M059J (cell line): ENCODE results near the gene PRDM4. TPM values are rescaled to one million over a fixed set of nuclear protein-coding genes. Genes with fewer than 3 reads are reported as not detected.

Source experiments
- DNase-seq: peaks from one replicate; pipeline ENCODE4 v3.0.0-alpha.2; 2012; ENCODE audit warnings: low read depth
- total RNA-seq: library from RNA; depleted of rRNA; stranded (reverse); fragments of >200 nt; shearing (Covaris generic); gene quantifications from 2 replicates; pipeline ENCODE4 v1.2.3, GENCODE V29; 2014; rRNA removed

Gene PRDM4, protein sequence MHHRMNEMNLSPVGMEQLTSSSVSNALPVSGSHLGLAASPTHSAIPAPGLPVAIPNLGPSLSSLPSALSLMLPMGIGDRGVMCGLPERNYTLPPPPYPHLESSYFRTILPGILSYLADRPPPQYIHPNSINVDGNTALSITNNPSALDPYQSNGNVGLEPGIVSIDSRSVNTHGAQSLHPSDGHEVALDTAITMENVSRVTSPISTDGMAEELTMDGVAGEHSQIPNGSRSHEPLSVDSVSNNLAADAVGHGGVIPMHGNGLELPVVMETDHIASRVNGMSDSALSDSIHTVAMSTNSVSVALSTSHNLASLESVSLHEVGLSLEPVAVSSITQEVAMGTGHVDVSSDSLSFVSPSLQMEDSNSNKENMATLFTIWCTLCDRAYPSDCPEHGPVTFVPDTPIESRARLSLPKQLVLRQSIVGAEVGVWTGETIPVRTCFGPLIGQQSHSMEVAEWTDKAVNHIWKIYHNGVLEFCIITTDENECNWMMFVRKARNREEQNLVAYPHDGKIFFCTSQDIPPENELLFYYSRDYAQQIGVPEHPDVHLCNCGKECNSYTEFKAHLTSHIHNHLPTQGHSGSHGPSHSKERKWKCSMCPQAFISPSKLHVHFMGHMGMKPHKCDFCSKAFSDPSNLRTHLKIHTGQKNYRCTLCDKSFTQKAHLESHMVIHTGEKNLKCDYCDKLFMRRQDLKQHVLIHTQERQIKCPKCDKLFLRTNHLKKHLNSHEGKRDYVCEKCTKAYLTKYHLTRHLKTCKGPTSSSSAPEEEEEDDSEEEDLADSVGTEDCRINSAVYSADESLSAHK
- 22.0 and 26.7 TPM in 2 replicates for total RNA-seq

DNA sequence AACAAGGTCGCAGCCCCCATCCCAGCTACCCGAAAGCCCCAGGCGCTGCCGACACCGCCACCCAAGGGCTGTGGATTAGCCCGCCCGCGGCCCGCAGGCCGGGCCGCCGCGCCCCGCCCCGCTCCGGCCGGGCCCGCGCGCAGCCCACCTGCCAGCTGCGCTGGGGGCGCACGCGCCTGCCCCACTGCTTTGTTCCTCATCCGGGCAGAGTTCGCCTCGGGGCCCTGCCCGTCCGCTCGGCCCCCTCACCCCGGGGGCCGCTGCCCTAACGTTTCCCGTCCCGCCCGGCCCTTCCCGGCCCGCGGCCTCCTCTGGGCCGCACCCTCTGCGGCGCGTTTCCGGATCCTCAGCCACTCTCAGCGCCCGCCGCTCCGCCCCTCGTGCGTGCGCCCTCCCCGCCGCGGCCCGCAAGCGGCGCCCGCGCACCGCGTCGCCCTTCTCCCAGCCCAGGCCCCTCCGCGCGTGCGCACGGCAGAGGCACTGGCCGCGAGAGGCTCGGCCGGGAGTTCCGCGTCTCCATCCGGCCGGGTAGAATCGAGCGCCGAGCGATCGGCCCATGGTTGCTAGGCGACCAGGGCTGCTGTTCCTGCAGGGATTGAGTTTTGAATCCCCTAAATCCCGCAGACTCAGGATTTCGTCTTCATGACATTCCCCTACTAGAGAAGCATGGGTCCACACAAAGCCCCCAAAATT, at the start of gene PRDM4:
TSS of gene PRDM4 (minus strand) at position 329 of the 693 bp plus-strand sequence. CDS start 622 bp downstream, outside the sequence.
- DNase-seq: peak; percentile 92

DNA sequence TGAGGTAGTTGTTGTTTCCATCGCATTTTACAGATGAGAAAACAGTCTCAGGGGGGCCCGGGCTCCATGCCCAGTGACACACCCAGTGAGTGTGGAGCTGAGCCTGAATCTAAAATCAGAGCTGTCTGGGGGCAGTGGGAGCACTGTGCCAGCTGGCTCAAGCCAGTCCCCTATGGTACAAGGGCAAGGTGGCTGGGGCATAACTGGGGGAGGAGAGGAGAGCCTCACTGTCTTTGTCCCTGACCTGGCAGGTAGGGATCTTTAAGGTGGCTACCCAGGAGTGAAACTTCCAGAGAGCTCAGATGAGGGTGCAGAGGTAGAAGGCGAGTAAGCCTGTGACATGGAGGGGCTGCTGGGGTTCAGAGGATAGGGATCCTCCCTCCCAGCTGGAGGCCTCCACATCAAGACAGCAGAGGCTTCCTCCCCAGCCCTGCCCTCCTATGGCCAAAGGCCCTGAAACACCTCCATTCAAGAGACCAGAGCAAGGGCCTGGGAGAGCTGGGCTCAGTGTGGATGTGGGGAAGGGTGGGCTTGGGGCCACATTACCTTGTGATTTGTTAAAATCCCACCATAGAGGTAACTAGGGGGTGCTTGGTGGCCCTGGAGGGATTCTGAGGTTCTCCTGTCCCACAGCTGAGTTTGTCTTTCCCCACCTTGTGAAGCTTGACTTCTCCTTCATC, 46.7 kb upstream of the PRDM4 start:
- DNase-seq: no peak

DNA sequence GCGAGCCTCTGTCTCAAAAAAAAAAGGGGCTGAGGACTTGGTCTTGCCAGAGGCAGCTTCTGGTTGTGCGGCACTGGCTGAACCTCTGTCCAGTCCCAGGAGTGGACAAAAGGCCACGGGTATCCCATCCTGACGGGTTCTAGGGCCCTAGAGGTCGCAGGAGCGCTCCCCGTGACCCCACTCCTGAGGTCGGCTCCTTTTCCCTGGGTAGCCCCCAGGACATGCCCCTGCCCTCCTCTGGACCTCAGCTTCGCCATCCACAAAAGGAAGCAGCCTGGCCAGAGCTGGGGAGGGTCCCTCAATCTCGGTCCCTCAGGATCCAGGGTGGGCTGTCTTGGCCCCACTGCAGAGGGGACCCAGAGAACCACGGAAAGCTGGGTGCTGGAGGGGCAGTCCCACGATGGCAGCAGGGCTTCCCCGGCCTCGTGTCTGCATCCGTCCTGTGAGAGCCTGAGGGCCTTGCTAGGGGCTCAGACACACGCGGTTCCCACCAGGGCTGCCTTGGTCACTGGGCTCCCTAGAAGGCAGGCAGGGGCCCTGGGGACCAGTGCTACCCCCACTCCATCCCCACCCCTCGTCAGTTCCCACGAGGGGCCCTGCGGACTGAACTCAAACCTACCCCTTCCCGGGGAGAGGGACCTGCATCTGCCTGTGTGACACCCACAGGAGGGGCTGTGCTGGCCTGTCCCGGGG, 44.7 kb upstream of the PRDM4 start:
- DNase-seq: no peak

DNA sequence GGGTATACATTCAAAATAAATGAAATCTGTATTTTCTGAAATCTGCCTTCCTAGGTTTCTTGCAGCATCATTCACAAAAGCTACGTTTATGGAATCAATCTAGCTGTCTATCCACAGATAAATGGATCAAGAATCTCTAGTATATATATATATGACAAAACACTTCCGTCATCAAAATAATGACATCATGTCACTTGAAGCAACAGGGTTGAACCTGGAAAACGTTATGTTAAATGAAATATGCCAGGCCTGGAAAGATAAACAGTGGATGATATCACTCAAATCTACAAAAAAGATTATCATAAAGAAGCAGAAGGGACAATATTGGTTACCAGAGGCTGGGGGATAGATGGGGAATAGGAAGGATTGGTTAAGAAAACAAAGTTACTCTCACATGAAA, 42.2 kb upstream of the PRDM4 start:
- no peak for DNase-seq

DNA sequence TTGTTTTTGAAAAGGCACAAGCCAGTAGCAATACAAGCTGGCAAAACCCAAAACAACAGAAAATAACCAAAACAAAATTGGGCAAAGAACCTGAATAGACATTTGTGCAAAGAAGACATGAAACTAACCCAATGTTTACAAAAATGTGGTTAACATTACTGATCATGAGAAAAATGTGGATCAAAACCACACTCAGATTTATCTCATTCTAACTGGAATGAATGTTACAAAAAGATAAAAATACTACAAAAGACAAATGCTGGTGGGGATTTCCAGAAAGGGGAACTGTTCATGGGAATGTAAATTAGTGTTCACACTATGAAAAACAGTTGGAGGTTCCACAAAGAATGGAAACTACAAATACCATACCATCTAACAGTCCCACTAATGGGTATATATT, 40.2 kb upstream of the PRDM4 start:
- peak; percentile 31 for DNase-seq

DNA sequence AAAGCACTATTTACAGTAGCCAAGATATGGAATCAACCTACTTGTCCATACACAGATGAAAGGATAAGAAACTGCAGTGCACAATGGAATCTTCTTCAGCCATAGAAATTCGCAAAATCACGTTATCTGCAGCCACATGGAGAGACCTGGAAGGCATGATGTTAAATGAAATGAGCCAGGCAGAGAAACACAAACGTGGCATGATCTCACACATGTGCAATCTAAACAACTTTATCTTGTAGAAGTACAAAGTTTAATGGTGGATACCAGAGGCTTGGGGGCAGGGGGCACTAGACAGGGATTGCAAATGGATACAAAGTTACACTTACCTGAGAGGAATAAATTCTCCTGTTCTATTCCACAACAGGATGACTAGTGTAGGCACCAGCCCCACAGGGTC, 37.6 kb upstream of the PRDM4 start:
- no peak for DNase-seq

DNA sequence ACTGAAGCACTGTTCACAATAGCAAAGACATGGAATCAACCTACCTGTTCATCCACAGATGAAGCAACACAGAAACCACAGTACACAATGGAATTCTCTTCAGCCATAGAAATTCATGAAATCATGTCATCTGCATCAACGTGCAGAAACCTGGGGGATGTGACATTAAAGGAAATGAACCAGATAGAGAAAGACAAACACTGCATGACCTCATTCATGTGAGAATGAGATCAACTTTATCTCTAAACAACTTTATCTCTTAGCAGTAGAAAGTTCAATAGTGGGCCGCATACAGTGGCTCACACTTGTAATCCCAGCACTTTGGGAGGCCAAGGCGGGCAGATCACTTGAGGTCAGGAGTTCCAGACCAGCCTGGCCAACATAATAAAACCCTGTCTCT, 33.5 kb upstream of the PRDM4 start:
- no peak for DNase-seq

DNA sequence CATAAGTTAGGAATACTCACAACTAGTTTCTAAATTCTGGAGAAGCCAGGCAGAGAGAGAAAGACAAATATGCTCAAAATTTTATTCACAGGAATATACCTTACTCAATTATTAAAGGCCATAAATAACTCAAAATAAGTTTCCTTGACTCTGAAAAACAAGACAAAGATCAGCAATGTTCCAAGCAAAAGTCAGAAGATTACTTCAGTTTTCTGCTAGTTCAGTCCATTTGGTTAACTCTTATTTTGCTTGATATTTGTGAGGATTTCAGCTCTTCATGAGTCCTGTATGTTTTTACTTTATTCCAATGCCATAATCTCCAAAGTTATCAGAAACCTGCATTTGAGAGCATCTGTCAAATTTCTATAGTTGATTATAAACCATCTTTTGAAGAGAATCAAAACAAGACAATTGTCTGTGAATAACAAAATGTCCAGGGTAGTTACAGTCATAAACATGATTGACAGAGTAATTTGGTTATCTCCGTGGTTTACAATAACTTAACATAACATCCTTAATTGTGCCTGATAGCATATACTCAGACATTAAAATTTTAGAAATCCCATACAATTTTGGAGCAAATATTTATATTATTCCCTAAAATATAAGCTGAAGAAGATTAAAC, 30.6 kb upstream of the PRDM4 start:
- DNase-seq: no peak

DNA sequence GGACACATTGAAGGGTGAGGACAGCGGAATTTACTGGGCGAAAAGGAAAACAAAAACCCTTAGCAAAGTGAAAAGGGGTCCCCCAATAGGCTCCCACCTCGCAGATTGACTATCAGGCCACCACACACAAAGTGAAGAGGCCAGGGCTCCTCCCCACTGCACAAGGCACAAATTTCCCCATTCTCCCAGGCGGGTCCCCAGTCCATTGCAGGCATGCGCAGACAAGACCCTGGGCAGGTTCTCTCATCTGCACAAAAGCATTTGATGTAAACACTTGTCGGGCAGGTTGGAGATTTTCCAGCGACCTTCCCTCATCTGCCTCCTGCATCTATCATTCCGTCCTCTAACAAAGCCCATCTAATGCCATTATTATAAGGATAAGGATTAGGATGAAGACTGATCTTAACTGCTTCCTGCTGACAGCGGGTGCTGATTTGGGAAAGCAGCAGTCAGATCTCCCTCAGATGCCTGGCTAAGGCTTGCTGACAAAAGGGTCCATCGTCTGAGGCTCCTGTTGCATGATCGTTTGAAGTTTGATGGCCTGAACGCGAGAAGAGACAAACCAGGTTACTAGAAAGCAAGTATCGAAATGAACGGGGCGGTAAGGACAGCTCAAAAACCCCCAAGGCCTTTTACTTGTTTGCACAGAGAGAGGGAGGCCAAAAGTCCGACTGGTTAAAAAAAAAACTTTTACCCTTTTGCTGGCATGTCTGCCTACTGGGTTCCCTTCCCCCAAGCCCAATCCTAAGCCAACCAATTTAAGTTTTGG, 27.9 kb upstream of the PRDM4 start:
- no peak for DNase-seq

DNA sequence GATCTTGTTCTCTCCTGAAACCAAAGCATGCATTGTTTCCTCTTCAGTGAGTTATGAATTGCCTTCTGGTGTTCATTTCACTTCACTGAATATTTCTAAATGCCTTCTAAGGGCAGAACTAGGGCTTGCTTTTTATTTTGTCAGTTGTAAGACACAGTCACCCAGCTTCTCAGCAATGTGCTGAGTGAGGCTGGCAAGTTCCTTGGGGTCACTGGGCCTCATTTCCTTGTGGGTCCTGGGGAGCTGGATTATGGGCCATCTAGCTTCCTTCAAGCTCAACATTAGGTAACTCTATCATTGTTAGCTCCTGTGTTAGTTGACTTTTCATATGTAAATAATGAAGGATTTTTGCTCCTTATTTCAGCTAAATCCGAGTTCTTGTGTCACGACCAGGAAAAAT, 27.3 kb upstream of the PRDM4 start:
- no peak for DNase-seq

DNA sequence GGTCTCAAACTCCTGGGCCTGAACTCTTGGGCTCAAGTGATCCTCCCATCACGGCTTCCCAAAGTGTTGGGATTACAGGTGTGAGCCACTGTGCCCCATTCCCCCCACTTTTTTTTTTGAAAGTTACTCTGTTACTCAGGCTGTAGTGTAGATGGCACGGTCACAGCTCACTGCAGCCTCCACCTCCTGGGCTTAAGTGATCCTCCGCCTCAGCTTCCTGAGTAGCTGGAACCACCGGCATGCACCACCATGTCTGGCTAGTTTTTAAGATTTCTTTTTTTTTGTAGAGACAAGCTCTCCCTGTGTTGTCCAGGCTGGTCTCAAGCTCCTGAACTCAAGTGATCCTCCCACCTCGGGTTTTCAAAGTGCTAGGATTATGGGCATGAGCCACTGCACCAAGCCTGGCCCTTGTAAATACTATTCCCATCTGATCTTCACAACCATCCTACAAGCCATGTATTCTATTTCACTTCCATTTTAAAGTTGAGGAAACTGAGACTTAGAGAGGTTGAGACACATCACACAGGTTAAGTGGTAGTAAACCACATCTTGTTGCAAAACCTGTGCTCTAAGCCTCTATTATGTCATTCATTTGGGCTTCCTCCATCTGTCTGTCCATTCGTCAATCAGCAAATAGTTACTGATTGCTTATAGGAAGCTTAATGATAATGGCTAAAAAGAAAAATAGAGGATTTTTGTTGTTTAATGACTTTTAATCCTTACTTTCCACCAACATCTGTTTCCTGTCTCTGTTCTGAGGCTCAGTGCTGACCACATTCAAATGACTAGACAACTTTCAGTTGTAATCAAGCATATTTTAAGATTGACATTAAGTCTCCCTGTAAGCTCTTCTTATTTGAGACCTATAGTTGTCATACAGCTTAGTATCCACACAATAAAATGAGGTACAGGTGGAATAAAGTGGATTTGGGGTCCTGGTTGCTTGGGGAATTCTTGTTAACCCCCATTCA, 22.8 kb upstream of the PRDM4 start:
- DNase-seq: no peak

DNA sequence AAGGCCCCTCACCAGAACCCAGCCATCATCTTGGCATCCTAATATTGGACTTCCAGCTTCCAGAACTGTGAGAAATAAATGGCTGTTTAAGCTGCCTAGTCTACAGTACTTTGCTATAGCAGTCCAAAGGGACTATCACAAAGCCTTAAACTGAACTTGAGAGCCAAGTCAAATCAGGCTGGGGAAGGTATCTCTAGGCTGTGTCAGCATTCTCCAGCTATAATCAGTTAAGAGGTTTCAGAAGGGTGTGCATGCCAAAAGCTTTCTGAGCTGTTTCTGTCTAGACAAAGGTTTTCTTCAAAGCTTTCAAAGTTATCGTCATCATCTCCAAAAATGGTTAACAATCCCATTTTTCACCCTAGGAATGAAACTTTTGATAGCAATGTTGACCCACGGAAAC, 21.1 kb upstream of the PRDM4 start:
- no peak for DNase-seq

DNA sequence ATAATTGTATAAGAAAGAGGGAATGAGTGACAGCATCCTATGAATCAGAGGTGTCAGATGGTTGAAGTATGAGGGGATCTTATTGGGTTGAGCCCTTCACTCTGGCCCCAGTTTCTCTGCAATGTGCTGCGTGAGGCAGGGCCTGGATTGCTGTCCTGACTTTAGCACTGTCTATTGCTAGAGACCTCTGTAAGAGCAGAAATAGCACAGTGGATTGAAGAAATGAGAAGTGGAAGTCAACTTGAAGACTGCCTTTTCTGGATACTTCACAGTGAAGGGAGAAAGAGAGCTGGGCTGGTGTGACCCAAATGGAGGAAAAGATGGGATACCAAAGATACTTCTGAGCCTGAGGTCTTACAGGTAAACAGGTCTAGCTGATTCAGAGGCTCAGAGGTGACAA, 19.4 kb upstream of the PRDM4 start:
- DNase-seq: no peak

DNA sequence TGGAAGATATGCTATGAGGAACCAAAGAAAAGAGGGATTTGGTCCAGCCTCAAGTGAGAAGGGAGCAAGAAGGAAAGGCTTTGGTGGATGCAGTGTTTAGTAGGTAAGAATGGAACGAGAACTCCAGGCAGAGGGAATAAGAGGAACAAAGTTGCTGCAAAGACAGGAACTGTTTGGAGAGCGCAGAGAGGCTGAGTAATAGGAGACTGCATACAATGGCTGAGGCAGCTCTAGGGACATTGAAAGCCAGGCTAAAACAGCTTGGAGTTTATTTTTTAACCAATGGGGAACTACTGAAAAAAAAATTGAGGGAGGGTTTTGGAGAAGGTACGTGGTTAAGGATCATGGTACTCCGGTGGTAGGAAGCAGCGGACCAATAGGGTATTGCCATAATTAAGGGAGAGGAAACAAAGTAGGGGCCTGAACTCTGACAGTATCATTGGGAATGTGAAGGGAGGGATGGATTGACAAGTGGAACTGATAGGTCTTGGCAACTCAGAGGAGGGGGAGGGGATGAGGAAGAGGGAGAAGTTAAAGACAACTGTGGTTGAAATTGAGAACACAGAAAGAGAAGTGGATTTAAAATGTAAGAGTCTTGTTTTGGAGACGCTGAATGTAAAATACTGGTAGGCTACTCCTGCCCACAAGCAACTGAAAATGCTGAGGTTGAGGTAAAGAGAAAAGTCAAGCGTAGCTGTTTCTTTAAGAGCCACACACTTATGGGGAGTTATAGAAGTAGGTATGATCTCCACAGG, 18.3 kb upstream of the PRDM4 start:
- DNase-seq: no peak

DNA sequence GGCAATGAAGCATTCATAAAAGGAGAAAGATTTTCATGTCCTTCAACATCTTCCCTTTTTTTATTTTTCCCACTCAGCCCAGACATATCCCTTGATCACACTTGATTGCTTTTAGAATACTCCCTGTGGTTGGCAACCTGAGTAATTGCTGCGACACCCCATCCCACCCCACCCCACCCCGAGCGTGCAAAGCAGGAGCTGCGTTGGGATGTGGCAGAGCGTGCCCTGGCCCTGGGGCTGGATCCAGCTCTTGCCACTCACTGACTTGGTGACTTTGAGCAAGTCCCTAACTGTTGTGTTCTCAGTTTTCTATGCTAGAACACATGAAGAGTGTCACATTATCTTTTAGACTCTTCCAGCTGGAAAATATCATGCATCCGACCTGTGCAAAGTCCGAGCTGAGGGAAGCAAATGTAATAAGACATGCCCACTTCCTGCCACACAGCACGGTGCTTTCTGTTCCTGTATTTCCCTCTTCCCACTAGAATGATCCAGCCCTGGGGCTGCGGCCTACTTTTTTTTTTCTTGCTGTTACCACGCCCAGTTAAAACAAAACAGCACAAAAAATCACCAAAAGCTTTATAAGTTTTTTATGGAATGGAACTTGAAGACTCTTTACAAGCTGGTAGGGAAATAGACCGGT, 17.6 kb upstream of the PRDM4 start:
- no peak for DNase-seq

DNA sequence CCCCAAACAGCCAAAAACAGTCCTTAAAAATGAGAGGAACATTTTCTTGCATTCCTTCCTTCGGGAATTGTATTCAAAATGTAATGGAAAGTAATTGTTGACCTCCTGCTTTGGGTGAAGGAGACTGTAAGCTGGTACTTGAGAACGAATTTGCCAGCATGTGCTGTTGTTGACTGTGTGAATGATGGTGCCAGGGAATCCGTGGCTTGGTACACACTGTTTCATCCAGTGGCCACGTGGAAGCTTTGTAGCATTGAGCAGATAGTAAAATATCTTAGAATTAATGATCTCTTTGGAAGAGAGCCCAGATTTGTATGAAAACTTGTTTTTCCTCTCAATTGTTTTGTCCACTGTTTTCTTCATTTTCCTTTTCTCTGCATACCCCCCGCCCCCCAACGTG, 15.2 kb upstream of the PRDM4 start:
- no peak for DNase-seq

DNA sequence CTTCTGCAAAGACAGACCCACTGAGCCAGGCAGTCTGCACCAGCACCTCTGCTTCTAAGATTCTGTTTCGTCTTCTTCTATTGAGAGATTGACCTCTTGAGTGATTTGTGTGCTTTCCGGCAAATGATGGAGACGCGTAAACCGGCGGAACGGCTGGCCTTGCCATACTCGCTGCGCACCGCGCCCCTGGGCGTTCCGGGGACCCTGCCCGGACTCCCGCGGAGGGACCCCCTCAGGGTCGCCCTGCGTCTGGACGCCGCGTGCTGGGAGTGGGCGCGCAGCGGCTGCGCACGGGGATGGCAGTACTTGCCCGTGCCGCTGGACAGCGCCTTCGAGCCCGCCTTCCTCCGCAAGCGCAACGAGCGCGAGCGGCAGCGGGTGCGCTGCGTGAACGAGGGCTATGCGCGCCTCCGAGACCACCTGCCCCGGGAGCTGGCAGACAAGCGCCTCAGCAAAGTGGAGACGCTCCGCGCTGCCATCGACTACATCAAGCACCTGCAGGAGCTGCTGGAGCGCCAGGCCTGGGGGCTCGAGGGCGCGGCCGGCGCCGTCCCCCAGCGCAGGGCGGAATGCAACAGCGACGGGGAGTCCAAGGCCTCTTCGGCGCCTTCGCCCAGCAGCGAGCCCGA, 14.3 kb upstream of the PRDM4 start:
- no peak for DNase-seq
